ENCODE results near the gene KIAA2012.
A peak's percentile ranks its signal among the peaks of the same experiment; 100 is the strongest.

Gene KIAA2012

DNA sequence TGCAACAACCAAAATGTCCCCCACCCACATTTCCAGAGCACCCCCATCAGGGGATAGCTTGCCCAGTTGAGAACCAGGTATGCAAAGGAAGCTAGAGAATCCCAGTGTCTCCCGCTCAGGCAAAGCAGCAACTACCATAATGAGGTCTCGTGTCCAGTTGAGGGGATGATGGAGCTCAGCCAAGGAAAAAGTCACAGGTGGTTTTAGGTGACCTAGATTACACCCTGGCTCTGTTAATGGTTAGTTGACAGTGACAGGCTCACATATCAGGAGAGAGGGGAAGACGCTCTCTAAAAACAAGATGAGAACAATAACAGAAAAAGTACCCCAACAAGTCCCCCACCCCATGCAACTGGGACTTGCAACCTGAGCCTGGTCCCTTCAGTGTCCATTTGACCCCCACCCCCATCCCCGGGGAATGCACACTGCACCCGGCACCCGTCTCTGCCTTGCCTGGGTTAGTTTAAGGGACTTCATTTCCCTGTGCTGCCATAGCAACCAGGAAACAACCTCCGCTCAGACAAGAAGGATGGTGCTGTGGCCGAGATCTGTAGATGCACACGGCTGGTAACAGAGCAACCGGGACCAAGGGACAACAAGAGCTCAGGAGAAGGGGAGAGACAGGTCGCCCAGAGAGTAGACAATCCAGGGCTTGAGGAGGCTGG, at the start of gene KIAA2012:
Gene KIAA2012, plus strand, starts transcription at position 519 of the 665 bp plus-strand sequence. CDS start 373 bp downstream, outside the sequence.
- no peak for DNase-seq

DNA sequence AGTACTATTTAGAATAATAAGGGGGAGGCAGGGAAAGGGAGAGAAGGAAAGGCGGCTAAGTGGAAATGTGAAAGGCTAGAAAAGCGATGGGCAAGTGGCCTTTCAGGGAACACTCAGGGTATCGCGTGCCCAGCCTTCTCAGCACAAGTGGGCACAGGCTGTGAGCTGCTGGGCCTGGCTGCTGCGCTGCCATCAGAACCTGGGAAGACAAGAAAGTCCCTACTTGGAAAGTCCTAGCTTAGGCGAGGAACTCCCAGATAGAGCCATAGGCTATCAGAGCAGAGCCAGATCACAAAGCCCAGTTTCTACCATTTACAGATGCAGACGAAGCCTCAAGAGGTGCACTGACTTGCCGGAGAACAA, 49.2 kb upstream of the KIAA2012 start:
- DNase-seq, result no peak

DNA sequence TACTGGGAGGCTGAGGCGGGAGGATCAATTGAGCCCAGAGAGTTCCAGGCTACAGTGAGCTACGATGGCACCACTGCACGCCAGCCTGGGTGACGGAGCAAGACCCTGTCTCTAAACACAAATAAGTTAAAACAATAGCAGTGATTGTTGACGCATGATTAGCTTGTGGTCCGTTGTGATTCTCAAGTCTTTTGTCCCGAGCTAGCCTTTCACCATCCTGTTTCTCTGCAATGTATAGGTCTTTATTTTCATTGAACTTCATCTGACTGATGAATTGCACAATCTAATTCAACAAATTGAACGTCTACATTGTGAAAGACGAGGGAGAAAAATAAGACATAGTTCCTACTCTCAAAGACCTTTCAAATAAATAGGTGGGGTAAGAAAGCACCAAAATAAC, 48.2 kb upstream of the KIAA2012 start:
- no peak for DNase-seq

DNA sequence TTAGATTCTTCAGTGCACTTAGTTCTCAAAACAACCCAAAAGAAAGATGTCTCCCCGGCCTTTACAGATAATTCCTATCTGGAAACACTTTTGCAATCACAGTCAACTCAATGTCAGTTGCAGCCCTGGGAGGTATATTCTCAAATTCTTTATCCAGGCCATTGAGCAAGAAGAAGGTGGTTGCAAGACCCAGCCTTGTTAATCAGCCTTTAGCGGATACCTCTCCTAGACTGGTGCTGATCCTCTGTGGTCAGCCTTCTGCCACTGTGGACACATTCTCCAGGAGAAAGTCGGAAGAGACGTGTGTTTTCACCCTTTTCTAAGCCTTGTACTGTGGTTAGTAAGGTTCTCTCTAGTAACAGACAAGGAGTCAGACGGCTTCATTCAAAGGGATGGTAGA, 47.2 kb upstream of the KIAA2012 start:
- no peak for DNase-seq

DNA sequence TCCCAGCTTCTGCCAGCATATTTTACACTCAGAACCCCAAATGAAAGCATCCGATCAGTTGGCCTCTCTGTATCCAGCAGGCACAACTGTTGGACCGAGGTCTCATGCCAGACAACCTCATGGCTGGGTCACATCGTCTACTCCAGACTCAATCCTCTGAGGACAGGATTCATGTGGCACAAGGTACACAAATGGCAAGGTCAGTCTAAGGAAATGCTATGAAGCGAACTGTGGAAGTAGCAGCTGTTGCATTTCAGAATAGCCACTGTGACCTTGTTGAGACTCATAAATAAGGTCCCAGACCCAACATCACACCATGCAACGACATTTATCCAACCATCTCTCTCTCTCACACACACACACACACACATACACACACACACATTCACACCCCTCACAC, 46.5 kb upstream of the KIAA2012 start:
- no peak for DNase-seq

DNA sequence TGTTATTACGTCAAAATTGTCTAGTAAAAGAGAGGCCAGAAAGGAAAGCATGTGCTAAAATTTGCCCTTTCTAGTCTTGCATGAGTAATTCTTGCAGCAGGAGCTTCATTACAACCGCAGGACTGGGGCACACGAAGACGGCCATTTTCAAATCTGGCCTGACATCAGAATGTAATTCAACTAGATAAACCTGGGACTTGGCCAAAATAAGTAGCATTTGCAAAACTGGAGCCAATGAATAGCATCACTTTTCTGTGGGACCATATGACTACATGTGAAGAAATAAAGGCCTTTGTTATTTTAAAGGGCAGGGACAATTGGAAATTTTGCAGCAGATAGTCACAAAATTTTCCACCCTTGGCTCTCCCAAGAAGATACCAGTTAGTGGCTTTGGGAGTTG, 42.4 kb upstream of the KIAA2012 start:
- DNase-seq, result no peak

DNA sequence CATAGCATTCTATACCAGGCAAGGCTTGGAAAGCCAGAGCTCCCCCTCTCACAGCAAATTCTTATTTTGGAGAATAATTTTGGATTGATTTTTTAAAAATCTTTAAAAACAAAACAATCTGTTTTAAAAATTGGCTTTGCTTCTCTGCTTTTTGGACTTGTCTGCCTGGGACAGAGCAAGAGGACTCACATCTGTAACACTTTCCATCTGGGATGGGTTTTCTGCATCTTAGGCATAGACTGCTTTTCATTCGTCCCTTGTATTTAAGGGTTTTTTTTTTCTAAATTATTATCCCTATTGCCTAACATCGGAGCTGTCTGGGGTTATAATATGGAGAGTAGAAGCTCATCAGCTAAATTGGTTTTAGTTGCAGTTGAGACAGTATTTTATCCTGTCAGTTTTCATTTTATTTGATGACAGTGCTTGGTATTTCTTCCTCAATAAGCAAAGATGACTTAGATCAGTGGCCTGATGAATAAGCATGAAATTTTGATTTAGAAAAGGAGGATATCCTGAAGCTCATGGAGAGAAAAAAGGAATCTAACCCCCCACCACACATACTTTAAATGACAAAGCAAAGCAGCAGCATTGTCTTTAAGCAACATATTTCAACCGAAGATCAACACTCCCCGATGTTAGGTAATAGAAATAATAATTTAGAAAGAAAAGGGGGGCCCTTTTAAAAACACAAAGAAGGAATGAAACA, 41.7 kb upstream of the KIAA2012 start:
- no peak for DNase-seq

DNA sequence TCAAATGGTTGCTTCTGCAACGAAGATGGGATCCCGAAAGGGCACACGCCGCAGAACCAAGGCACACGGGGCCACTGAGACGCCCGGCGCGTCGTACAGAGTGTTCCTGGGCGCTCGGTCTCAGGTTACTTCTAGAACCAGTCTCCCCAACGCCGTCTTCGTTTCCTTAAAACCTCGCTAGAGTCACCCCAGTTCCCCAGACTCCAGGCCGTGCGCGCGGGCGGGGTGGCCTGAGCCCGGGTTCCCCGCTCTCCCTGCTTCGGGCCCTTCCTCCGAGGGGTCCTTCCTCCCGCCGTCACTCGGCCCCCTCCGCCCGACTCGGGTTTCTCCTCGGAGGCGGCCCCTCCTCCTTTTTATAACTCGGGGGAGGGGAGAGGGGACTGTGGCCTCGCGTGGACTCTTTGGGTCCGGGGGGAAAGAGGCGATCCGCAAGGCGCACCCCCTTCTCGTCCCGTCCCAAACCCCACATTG, 40.2 kb upstream of the KIAA2012 start:
- DNase-seq, result peak in 2 of 4 experiments; percentile 4 to 23

DNA sequence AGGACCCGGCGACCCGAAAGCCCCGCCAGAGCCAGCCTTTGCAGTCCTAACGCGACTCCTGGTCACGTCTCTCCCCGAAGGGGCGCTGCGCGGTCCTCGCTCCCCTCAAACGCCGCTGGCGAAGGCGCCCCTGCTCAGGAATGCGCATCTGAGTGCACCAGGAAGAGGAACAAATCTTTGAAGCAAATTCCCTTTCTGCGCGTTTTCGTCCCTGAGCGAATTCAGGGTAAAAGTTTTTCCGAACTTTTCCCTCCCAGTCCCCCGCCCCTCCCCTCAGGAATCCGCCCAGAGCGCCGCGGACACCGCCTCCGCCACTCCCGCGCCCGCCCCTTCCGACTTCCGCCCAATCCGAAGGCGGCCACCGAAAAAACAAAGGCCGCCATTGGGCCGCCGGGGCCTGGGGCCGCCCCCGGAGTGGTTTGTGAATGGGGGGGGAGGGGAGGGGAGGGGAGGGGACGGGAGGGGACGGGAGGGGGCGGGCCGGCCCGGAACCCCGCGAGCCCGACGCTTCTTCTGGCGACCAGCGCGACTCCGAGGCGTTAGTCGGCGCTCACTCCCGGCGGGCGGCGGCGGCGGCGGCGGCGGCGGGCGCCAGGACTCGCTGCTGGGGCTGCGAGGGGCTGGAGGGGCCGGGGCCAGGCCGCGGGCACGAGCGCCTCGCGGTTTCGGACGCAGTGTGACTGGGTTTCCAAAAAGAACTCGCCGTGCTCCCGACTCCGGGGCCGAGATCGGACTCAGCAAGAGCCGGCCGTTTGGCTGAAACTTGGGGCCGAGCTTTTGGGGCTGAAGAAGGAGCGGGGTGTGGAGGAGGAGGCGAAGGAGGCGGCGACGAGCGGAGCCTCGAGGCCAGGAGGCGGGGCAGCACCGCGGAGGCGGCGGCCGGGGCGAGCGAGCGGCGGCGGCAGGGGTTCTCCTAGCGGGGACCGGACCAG, 39.5 kb upstream of the KIAA2012 start, which contains the start of gene FZD7:
Gene FZD7, plus strand, starts transcription at position 539 of the 932 bp plus-strand sequence. CDS start 793 bp downstream, outside the sequence.
- peak; percentile 64 to 78 (median 72) for DNase-seq

DNA sequence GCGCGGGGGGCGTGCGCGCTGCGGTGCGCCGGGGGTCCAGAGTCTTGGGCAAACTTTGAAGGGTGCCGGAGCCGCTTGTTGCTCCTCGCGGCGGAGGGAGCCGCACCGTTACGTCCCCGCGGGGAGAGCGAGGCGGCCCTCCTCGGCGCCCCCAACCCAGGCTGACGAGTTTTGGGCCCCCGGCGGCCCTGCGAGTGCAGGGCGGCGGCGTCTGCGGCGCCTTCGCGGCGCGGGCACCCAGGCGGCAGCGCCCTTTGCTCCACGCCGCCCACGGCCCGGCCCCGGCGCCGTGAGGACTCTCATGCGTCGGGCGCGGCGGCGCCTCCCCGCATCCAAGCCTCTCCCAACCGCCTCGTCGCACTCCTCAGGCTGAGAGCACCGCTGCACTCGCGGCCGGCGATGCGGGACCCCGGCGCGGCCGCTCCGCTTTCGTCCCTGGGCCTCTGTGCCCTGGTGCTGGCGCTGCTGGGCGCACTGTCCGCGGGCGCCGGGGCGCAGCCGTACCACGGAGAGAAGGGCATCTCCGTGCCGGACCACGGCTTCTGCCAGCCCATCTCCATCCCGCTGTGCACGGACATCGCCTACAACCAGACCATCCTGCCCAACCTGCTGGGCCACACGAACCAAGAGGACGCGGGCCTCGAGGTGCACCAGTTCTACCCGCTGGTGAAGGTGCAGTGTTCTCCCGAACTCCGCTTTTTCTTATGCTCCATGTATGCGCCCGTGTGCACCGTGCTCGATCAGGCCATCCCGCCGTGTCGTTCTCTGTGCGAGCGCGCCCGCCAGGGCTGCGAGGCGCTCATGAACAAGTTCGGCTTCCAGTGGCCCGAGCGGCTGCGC, 38.6 kb upstream of the KIAA2012 start:
- peak in 1 of 4 experiments; percentile 9 for DNase-seq

DNA sequence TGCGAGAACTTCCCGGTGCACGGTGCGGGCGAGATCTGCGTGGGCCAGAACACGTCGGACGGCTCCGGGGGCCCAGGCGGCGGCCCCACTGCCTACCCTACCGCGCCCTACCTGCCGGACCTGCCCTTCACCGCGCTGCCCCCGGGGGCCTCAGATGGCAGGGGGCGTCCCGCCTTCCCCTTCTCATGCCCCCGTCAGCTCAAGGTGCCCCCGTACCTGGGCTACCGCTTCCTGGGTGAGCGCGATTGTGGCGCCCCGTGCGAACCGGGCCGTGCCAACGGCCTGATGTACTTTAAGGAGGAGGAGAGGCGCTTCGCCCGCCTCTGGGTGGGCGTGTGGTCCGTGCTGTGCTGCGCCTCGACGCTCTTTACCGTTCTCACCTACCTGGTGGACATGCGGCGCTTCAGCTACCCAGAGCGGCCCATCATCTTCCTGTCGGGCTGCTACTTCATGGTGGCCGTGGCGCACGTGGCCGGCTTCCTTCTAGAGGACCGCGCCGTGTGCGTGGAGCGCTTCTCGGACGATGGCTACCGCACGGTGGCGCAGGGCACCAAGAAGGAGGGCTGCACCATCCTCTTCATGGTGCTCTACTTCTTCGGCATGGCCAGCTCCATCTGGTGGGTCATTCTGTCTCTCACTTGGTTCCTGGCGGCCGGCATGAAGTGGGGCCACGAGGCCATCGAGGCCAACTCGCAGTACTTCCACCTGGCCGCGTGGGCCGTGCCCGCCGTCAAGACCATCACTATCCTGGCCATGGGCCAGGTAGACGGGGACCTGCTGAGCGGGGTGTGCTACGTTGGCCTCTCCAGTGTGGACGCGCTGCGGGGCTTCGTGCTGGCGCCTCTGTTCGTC, 37.7 kb upstream of the KIAA2012 start:
- DNase-seq, result peak in 1 of 4 experiments; percentile 13

DNA sequence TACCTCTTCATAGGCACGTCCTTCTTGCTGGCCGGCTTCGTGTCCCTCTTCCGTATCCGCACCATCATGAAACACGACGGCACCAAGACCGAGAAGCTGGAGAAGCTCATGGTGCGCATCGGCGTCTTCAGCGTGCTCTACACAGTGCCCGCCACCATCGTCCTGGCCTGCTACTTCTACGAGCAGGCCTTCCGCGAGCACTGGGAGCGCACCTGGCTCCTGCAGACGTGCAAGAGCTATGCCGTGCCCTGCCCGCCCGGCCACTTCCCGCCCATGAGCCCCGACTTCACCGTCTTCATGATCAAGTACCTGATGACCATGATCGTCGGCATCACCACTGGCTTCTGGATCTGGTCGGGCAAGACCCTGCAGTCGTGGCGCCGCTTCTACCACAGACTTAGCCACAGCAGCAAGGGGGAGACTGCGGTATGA, 37.1 kb upstream of the KIAA2012 start:
- no peak for DNase-seq

DNA sequence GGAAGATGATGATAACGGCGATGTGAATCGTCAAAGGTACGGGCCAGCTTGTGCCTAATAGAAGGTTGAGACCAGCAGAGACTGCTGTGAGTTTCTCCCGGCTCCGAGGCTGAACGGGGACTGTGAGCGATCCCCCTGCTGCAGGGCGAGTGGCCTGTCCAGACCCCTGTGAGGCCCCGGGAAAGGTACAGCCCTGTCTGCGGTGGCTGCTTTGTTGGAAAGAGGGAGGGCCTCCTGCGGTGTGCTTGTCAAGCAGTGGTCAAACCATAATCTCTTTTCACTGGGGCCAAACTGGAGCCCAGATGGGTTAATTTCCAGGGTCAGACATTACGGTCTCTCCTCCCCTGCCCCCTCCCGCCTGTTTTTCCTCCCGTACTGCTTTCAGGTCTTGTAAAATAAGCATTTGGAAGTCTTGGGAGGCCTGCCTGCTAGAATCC, 36.4 kb upstream of the KIAA2012 start:
- no peak for DNase-seq

DNA sequence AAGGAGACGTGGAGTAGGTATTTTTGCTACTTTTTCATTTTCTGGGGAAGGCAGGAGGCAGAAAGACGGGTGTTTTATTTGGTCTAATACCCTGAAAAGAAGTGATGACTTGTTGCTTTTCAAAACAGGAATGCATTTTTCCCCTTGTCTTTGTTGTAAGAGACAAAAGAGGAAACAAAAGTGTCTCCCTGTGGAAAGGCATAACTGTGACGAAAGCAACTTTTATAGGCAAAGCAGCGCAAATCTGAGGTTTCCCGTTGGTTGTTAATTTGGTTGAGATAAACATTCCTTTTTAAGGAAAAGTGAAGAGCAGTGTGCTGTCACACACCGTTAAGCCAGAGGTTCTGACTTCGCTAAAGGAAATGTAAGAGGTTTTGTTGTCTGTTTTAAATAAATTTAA, 36.0 kb upstream of the KIAA2012 start:
- no peak for DNase-seq

DNA sequence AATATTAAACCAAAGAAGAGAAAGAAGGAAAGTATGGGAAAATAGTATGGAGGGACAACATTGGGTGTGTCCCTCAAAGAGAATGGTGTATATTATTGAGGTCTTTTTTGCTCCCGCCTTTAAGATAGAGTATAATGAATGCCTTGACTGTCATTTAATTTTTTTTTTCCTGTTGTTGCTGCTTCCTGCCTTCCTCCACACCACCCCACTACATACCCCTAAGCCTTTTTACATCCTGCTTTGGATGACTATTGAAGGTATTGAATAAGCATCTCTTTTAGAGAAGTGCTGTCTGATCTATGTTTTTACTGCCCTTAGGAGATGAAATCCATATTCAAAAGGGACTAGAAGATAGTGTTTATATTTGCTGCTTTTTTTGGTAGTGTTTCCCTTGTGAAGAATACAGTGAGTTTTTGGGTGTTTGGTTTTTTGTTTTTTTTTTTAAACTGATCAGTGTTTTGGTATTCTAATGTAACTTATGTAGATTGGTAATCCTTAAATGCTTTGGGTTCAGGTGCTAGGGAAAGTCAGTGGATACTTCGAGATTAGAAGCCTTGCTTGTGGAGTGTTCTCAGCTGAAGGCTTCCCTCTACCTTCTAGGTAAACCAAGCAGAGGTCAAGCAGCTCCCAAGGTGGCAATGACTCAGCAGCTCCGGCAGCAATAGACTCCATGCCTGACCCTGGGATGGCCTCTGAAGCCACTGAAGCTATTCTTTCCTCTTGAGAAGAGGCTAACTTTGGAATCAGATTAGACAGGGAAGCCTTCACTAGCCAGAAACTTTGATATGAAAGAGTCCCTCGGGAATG, 34.4 kb upstream of the KIAA2012 start:
- DNase-seq, result no peak

DNA sequence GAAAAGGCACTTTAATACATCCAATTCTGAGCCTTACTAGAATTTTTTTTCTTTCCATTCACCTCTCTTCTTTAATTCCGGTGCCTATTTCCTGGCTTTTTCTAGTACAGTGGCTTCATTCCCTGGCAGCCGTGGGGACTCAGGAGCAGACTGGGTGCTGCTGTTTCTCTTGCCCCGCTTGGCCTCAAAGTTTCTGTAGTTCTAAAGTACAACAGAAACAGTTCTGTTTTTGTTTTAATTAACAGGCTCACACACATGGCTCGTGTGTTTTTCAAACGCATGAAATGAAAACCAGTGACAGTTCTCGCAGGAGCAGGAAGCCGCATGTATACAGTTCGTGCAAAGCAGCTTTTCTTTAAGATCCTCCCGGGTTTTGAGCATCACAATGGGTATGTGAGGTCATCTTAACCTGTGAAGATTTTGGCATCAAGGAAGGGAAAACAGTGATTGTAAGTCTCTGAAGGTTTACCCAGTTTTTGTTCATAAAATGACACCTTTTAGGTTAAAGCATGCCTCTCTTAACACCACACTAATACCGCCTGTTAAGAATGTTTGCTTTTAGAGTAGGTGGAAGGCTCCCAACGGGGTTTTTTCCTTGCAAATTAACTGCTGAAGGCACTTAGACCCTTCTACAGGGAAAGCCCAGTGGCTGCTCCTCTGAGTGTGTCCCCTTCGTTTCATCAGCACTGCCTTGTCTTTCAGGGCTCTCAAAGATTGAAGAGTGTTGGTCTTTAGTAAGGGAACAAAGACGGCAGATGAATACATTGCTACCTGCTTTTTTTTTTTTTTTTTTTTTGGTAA, 33.6 kb upstream of the KIAA2012 start:
- DNase-seq, result no peak

DNA sequence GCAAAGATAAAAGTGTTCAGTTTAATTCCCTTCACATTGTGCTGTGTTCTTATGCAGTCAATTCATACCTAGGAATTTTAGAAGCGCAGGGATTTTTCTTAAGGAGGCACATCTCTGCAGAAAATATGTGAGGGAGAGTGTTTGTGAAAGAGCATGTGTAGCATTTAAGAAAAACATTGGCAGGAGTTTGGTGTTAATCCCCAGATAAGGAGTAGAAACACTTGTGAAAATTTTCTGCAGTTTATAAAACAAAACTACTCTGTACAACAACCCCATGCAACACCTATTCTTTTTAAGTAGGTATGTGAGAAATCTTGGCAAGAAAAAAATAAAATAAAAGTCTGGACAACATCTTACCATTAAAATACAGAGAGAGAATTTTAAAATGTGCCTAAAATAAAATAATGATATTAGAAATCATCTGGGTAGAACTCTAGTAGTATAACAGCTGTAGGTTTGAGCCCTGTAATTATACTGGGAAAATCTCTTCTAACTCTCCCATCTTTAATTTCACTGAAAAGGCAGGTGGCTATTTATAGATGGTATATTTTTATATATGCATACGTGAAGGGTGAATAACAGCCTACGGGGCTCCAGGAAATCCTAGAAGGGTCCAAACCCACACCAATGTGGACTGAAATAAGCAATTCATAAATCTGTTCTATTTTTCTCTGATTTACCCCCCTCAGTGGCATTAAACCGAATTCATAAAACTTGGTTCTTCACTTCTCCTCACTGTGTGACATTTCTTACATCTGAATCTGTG, 32.8 kb upstream of the KIAA2012 start:
- DNase-seq, result no peak

DNA sequence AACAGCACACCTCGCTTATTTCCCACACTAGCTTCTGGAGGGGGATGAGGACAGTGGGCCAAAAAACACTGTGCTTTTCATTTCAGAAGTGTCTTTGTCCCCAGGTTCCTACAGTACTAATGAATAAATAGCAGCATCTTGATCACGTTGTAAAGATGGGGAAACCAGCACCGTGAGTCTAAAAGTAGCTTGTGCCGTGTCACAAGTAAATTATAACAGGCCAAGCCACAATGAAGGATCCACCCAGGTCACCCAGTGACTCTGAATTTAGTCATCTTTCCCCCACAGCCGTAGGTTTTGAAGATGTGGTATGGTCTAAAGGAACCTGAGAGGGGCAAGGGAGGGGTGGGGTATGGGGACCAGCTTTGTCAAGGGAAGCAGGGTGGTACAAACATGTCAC, 30.6 kb upstream of the KIAA2012 start:
- DNase-seq, result no peak

DNA sequence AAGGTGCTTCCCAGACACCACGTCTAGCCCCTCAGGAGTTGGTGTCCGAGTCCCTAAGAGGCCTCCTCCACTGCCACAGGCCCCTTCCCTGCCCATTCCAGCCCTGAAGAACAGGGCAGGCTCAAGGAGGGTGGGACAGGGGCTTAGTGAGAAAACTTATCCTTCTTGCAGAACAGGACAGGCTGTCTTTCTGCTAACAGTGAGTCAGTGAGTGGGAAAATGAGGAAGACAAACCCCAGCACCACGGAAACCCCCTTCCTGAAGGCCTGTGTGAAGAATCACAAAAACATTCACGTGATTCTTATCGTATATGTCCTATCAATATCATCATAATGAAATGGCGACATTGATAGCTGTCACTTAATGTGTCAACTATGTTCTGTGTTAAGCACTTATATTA, 29.6 kb upstream of the KIAA2012 start:
- no peak for DNase-seq
